ENCODE measurements around the gene TSNAXIP1. TPM values are rescaled to one million over a fixed set of nuclear protein-coding genes. Genes with fewer than 3 reads are reported as not detected.

Gene TSNAXIP1
- total RNA-seq, 1 experiment from 2014 or later = 1.9 TPM

DNA sequence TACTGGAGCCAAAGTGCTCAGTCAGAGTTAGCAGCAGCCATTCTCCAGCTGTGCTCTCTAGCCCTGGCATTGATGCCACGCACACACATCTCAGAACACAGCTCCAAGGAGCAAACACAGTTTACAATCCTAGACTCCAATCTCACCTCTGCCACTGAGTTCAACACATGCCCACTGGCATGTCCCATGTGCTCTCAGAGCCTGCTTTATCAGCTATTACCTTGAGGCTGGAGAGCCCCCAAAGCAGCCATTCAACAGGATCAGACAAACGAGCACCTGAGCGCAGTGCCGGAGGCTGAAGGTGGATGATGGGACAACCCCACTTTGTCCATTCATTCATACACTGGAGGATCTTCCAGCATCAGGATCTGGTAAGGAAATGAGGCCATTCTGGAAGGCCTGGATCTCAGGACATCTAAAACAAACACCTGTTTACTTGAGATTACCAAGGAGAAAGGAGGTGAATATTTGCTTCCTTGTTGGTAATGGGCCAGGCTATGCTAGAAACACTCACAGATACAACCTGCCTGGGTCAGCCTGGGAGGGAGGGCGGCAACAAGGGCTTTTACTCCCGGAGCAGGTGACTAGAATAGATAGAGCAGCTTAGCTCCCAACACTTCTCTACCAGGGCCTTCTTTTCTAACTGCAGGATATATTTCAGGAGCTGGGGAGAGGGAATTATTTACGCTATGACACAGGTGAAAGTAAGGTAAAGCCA, 25.7 kb upstream of the TSNAXIP1 start:
- POLR2A ChIA-PET (ENCODE audit: unreplicated experiment) = interaction anchor here (0.8 kb wide), 1 partner anchor 40 kb away, joined by 3 read pairs; no protein-coding TSS in a partner anchor
- Histone ChIP-seq H3K4me3 (no peak overlapping the region), H3K79me2 (ENCODE audit: low read depth) (peaks cover 6% of the 10 kb centered on the region; the same call in 1 of the 2 replicates), H3K27ac (no peak overlapping the region), H3K9me2 (ENCODE audit: insufficient read depth) (no peaks in the 10 kb centered on the region), H3K4me2 (no peak overlapping the region), H3K36me3 (ENCODE audit: low read depth) (no peaks in the 10 kb centered on the region), H3K9me3 (ENCODE audit: insufficient read depth, low read depth) (no peaks in the 10 kb centered on the region), H2AFZ (no peak overlapping the region), H3K4me1 (replicated peaks; ENCODE audit: insufficient read depth) (no peaks in the 10 kb centered on the region), H4K20me1 (ENCODE audit: insufficient read depth) (peaks cover 7% of the 10 kb centered on the region), H3K27me3 (ENCODE audit: insufficient read depth, low read depth) (no peaks in the 10 kb centered on the region), H3F3A (ENCODE audit: insufficient read depth, low read depth) (no peaks in the 10 kb centered on the region)
- TF ChIP-seq, protein P1, sequence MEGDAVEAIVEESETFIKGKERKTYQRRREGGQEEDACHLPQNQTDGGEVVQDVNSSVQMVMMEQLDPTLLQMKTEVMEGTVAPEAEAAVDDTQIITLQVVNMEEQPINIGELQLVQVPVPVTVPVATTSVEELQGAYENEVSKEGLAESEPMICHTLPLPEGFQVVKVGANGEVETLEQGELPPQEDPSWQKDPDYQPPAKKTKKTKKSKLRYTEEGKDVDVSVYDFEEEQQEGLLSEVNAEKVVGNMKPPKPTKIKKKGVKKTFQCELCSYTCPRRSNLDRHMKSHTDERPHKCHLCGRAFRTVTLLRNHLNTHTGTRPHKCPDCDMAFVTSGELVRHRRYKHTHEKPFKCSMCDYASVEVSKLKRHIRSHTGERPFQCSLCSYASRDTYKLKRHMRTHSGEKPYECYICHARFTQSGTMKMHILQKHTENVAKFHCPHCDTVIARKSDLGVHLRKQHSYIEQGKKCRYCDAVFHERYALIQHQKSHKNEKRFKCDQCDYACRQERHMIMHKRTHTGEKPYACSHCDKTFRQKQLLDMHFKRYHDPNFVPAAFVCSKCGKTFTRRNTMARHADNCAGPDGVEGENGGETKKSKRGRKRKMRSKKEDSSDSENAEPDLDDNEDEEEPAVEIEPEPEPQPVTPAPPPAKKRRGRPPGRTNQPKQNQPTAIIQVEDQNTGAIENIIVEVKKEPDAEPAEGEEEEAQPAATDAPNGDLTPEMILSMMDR (conservative IDR thresholded peaks at IDR 0.05) = no peak
- TF ChIP-seq EZH2 (IDR thresholded peaks at IDR 0.05; ENCODE audit: low read depth) = no peak
- DNase-seq = no peak
- intact Hi-C loops (cut with micrococcal nuclease; ENCODE audit: unreplicated experiment) = no loop called here
- BruUV-seq (replicated peaks) = no TSS peak
- CTCF ChIA-PET = no interaction called here

- no peak overlapping the region for H3K4me2 ChIP-seq
- H3K79me2 ChIP-seq (ENCODE audit: low read depth) = peaks cover 6% of the 10 kb centered on the region; the same call in 1 of the 2 replicates
- no peaks in the 10 kb centered on the region for H3F3A ChIP-seq (ENCODE audit: insufficient read depth, low read depth)
- no peak for DNase-seq
- no peak overlapping the region for H3K4me3 ChIP-seq
- H2AFZ ChIP-seq = no peak overlapping the region
- no peaks in the 10 kb centered on the region for H3K27me3 ChIP-seq (ENCODE audit: insufficient read depth, low read depth)
- intact Hi-C loops (cut with micrococcal nuclease; ENCODE audit: unreplicated experiment) = no loop called here
- no peaks in the 10 kb centered on the region for H3K9me3 ChIP-seq (ENCODE audit: insufficient read depth, low read depth)
- CTCF ChIA-PET = no interaction called here
- POLR2A ChIA-PET (ENCODE audit: unreplicated experiment) = interaction anchor here (0.8 kb wide), 1 partner anchor 40 kb away, joined by 3 read pairs; no protein-coding TSS in a partner anchor
- no peaks in the 10 kb centered on the region for H3K9me2 ChIP-seq (ENCODE audit: insufficient read depth)
- peaks cover 7% of the 10 kb centered on the region for H4K20me1 ChIP-seq (ENCODE audit: insufficient read depth)
- TF ChIP-seq, protein P1 (conservative IDR thresholded peaks at IDR 0.05) = no peak
- no peak for TF ChIP-seq EZH2 (IDR thresholded peaks at IDR 0.05; ENCODE audit: low read depth)
- H3K36me3 ChIP-seq (ENCODE audit: low read depth) = no peaks in the 10 kb centered on the region
- H3K4me1 ChIP-seq (replicated peaks; ENCODE audit: insufficient read depth) = no peaks in the 10 kb centered on the region
- BruUV-seq (replicated peaks) = no TSS peak
- no peak overlapping the region for H3K27ac ChIP-seq
Observed at GRCh38 chr16:67781565-67781921, 25.1 kb upstream of the TSNAXIP1 start.

GRCh38 chr16:67782567-67783352, 23.9 kb upstream of the TSNAXIP1 start:
- Histone ChIP-seq H3K27ac (no peak overlapping the region), H3K9me3 (ENCODE audit: insufficient read depth, low read depth) (no peaks in the 10 kb centered on the region), H3K27me3 (ENCODE audit: insufficient read depth, low read depth) (no peaks in the 10 kb centered on the region), H3K4me1 (replicated peaks; ENCODE audit: insufficient read depth) (no peaks in the 10 kb centered on the region), H3F3A (ENCODE audit: insufficient read depth, low read depth) (no peaks in the 10 kb centered on the region), H4K20me1 (ENCODE audit: insufficient read depth) (peaks cover 7% of the 10 kb centered on the region), H3K4me3 (no peak overlapping the region), H3K4me2 (no peak overlapping the region), H3K36me3 (ENCODE audit: low read depth) (no peaks in the 10 kb centered on the region), H3K79me2 (ENCODE audit: low read depth) (peaks cover 6% of the 10 kb centered on the region; the same call in 1 of the 2 replicates), H3K9me2 (ENCODE audit: insufficient read depth) (no peaks in the 10 kb centered on the region), H2AFZ (no peak overlapping the region)
- CTCF ChIA-PET = no interaction called here
- DNase-seq = no peak
- TF ChIP-seq EZH2 (IDR thresholded peaks at IDR 0.05; ENCODE audit: low read depth) = no peak
- TF ChIP-seq, protein P1 (conservative IDR thresholded peaks at IDR 0.05) = no peak
- BruUV-seq (replicated peaks) = no TSS peak
- POLR2A ChIA-PET (ENCODE audit: unreplicated experiment) = no interaction called here
- intact Hi-C loops (cut with micrococcal nuclease; ENCODE audit: unreplicated experiment) = no loop called here
